ENCODE measurements around the gene C1orf21. TPM values are rescaled to one million over a fixed set of nuclear protein-coding genes. Genes with fewer than 3 reads are reported as not detected.

C1orf21 gene
- total RNA-seq, 1 experiment from 2014 or later, result 11.8 TPM

DNA sequence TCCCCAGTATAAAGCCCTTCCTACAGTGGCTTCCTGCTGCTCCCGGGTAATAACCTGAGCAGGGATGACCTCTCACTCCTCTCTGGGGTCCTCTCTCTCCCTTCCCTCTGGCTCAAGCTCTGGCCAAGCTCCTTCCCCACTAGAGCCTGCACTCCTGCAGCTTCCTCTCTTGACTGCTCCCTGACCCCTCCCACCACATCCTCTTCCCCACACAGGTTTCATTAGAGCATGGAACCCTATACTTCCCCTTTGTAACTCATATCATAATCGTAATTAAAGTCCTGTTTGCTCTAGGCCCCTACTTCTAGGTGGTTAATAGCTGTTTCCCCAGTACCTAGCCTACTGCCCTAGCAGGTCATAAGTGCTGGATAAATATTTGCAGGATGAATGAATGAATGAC is 146.2 kb downstream of the C1orf21 start:
- H3K27me3 ChIP-seq (ENCODE audit: control insufficient read depth, insufficient read depth, low read length), result no peaks in the 10 kb centered on the region
- no peak for DNase-seq
- H3K36me3 ChIP-seq (replicated peaks; ENCODE audit: control insufficient read depth, insufficient read depth, low read length), result no peaks in the 10 kb centered on the region
- no peak overlapping the region for H3K4me3 ChIP-seq (ENCODE audit: insufficient read depth, low read depth, low read length)

GRCh38 chr1:184533915-184534314 is 147.1 kb downstream of the C1orf21 start:
- Histone ChIP-seq H3K36me3 (replicated peaks; ENCODE audit: control insufficient read depth, insufficient read depth, low read length) (no peaks in the 10 kb centered on the region), H3K27me3 (ENCODE audit: control insufficient read depth, insufficient read depth, low read length) (no peaks in the 10 kb centered on the region), H3K4me3 (ENCODE audit: insufficient read depth, low read depth, low read length) (no peak overlapping the region)
- DNase-seq, result no peak

DNA sequence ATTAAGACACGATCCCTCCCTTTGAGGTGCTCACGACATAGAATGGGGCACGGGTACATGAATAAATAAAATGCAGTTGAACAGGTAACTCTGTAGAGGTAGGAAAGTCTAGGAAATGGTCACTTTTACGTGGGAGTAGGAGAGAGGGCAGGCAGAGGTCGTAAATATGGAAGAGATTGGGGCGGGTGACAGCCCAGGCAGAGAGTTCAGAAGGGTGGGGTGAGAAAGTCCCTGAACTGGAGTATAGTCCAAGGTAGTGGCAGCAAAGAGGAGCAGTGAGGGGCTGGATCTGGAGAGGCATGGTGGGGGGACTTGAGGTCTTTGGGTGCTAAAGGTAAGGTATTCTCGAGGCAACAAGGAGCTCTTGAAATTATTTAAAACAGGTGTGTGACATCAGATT is 147.9 kb downstream of the C1orf21 start:
- no peak for DNase-seq

GRCh38 chr1:184535191-184535970 is 148.6 kb downstream of the C1orf21 start:
- no peaks in the 10 kb centered on the region for H3K36me3 ChIP-seq (replicated peaks; ENCODE audit: control insufficient read depth, insufficient read depth, low read length)
- H3K4me3 ChIP-seq (ENCODE audit: insufficient read depth, low read depth, low read length), result no peak overlapping the region
- no peaks in the 10 kb centered on the region for H3K27me3 ChIP-seq (ENCODE audit: control insufficient read depth, insufficient read depth, low read length)
- DNase-seq, result no peak

More for the DNA sequence above, 147.9 kb downstream of the C1orf21 start:
- H3K27me3 ChIP-seq (ENCODE audit: control insufficient read depth, insufficient read depth, low read length), result no peaks in the 10 kb centered on the region
- no peaks in the 10 kb centered on the region for H3K36me3 ChIP-seq (replicated peaks; ENCODE audit: control insufficient read depth, insufficient read depth, low read length)
- H3K4me3 ChIP-seq (ENCODE audit: insufficient read depth, low read depth, low read length), result no peak overlapping the region

DNA sequence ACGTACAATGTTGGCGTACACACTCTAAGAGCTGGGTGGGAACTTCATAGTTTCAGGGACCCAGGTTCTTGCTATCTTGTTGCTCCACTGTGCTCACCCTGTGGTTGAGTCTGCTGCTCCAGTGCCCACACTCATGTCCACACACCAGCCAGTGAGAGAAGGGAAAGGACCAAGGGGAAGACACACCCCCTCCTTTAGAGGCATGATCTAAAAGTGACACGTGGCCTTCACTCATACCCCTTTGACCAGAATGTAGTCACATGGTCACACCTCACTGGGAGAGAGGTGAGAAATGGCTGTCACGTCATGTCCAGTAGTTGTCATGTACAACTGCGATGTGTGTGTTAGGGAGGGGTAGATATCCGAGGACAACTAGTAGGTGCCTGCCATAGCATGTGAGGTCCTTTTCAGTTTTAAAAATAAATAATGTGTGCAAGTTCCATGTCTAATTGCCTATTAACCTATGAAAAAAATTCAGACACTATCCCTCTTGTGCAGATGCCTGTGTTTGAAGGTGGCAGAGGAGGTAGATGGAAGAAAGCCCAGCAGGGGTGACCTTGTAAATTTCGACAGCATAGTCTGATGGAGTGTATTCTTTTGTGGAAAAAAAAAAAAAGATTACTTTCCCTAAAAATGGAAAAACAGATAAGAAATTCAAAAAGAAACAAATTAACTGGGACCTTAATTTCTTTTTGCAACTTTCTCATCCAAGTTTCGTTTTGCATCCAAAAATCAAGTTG is 149.6 kb downstream of the C1orf21 start:
- no peaks in the 10 kb centered on the region for H3K36me3 ChIP-seq (replicated peaks; ENCODE audit: control insufficient read depth, insufficient read depth, low read length)
- no peaks in the 10 kb centered on the region for H3K27me3 ChIP-seq (ENCODE audit: control insufficient read depth, insufficient read depth, low read length)
- DNase-seq, result no peak
- no peak overlapping the region for H3K4me3 ChIP-seq (ENCODE audit: insufficient read depth, low read depth, low read length)

DNA sequence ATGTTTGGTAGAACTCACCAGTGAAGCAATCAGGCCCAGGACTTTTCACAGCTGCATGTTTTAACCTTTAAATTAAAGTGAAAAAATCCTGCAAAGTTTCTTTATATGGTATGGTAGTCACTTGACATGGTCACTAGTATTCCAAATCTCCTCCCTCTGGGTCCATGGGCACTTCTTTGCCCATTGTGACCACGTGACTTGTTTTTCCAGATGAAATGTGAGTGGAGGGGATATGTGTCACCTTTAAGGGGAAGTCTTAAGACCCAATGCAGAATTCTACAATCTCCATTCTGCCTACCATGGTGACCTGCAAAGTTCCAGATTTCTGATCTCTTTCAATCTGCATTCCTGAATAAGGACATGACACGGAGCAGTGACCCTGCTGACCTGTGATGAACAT is 152.8 kb downstream of the C1orf21 start:
- Histone ChIP-seq H3K27me3 (ENCODE audit: control insufficient read depth, insufficient read depth, low read length) (no peaks in the 10 kb centered on the region), H3K36me3 (replicated peaks; ENCODE audit: control insufficient read depth, insufficient read depth, low read length) (no peaks in the 10 kb centered on the region), H3K4me3 (ENCODE audit: insufficient read depth, low read depth, low read length) (no peak overlapping the region)
- no peak for DNase-seq

DNA sequence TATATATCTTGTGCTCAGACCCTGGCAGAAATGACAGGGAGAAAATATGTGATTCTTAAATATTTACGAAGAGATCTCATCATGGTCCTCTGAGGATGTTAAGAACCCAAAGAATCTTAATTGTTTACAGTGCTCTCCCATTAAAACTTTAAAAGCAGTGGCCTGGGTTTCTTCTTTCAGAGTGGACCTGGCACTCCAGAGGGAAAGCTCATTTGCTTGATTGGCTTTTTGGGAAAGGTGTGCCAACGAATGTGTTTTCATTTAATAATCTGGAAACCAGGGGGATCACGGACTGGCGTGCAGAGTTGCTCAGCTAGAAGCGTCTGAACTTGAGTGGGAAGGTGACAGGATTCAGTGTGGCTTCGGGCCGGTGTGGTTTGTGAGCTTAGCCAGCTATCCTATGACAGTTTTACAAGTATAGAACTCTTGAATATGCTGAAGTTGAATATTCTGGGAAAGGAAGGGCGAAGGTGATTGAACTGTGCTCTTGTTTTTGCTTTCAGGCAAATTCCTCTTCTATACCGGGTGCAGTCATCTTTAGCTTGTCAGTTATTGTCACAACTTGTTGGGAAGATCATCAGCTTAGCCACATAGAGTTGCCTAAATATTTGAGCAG is 154.8 kb downstream of the C1orf21 start:
- Histone ChIP-seq H3K27me3 (ENCODE audit: control insufficient read depth, insufficient read depth, low read length) (no peaks in the 10 kb centered on the region), H3K36me3 (replicated peaks; ENCODE audit: control insufficient read depth, insufficient read depth, low read length) (no peaks in the 10 kb centered on the region), H3K4me3 (ENCODE audit: insufficient read depth, low read depth, low read length) (no peak overlapping the region)
- no peak for DNase-seq

DNA sequence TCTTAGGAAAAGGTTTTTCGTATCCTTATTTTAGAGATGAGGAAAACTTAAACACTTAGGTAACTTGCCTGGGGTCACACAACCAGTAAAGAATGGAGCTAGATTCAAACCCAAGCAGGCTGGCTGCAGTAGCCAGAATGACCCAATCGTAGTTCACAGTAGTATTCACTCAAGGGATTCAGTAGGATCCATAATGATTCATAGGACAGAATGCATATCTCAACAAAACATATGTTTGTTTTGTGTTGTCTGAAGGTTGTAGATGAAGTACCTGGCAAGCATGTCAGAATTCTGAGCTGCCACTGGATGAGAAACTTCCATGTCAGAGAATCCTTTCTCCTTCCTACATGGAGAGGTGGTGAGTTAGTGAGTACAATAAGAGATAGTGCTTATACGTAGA is 155.5 kb downstream of the C1orf21 start:
- DNase-seq, result no peak
- no peaks in the 10 kb centered on the region for H3K27me3 ChIP-seq (ENCODE audit: control insufficient read depth, insufficient read depth, low read length)
- H3K36me3 ChIP-seq (replicated peaks; ENCODE audit: control insufficient read depth, insufficient read depth, low read length), result no peaks in the 10 kb centered on the region
- no peak overlapping the region for H3K4me3 ChIP-seq (ENCODE audit: insufficient read depth, low read depth, low read length)

DNA sequence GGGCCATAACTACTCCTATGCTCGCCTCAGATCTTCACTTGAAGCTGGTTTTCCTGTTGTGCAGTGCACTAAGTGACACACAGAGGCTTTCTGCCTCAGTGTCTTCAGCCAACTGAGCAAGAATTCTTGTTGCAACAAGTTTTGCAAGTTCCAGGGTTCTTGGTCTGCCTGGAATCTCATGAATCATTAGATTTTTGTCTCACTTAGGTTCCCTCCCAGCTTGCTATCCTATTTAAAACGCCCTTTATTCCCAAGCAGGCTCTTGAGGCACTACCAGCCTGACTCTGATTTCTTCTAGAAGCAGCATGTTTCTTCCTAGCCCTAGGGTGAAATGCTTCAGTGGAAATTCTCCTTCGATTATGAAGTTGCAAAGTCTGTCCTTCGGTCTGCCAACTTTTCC is 158.8 kb downstream of the C1orf21 start:
- no peak overlapping the region for H3K4me3 ChIP-seq (ENCODE audit: insufficient read depth, low read depth, low read length)
- H3K36me3 ChIP-seq (replicated peaks; ENCODE audit: control insufficient read depth, insufficient read depth, low read length), result no peaks in the 10 kb centered on the region
- H3K27me3 ChIP-seq (ENCODE audit: control insufficient read depth, insufficient read depth, low read length), result no peaks in the 10 kb centered on the region
- no peak for DNase-seq

GRCh38 chr1:184552446-184552845 is 165.6 kb downstream of the C1orf21 start:
- H3K36me3 ChIP-seq (replicated peaks; ENCODE audit: control insufficient read depth, insufficient read depth, low read length), result no peaks in the 10 kb centered on the region
- no peak overlapping the region for H3K4me3 ChIP-seq (ENCODE audit: insufficient read depth, low read depth, low read length)
- H3K27me3 ChIP-seq (ENCODE audit: control insufficient read depth, insufficient read depth, low read length), result no peaks in the 10 kb centered on the region
- DNase-seq, result no peak

GRCh38 chr1:184553845-184554244 is 167.0 kb downstream of the C1orf21 start:
- DNase-seq, result no peak
- H3K4me3 ChIP-seq (ENCODE audit: insufficient read depth, low read depth, low read length), result no peak overlapping the region
- no peaks in the 10 kb centered on the region for H3K36me3 ChIP-seq (replicated peaks; ENCODE audit: control insufficient read depth, insufficient read depth, low read length)
- no peaks in the 10 kb centered on the region for H3K27me3 ChIP-seq (ENCODE audit: control insufficient read depth, insufficient read depth, low read length)

DNA sequence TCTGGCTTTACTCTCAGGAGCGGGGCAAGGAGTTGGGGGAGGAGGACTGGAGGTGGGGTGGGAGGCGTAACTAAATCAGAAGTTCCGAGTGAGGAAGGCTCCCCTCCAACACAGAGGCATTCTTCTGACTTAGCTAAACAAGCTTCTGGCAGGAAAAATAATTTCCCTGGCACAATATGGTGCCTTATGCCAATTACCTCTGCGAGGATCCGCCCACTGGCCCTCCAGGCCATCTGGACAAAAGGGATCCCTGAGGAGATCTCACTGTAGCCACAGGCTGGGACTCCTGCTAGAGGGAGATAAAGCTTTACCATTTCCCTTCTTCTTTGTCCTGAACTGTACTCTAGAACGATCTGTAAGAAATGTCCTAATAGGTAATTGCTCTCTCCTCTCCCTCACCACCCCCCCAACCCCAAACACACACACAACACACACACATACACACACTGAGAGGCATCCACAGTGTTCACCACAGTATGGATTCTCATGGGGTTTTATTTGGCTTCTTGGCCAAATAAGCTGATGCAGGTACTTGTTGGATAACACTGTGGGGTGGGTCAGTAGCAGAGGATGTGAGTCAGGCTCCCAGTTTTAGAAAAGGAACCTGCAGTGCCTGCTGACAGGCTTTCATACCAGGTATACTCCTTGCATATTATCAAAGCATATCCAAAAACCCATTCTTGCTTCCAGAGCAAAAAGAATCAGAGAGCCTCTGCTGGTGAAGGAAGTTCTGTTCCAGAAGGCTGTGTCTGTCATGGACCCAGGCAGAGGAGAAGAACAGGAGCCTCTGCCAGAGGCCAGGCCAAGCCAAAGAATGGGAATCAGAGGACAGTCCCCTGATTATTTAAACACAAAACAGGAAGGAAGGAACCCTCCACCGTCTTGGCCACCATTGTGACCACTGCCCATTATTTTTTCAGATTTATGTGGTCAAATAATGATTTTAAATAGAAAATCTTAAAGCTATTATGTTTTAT is 169.1 kb downstream of the C1orf21 start:
- H3K27me3 ChIP-seq (ENCODE audit: control insufficient read depth, insufficient read depth, low read length), result no peaks in the 10 kb centered on the region
- H3K36me3 ChIP-seq (replicated peaks; ENCODE audit: control insufficient read depth, insufficient read depth, low read length), result no peaks in the 10 kb centered on the region
- DNase-seq, result no peak
- H3K4me3 ChIP-seq (ENCODE audit: insufficient read depth, low read depth, low read length), result no peak overlapping the region

- DNase-seq, result no peak
- Histone ChIP-seq H3K4me3 (ENCODE audit: insufficient read depth, low read depth, low read length) (no peak overlapping the region), H3K27me3 (ENCODE audit: control insufficient read depth, insufficient read depth, low read length) (no peaks in the 10 kb centered on the region)
These were observed 169.8 kb downstream of the C1orf21 start for GRCh38 chr1:184556665-184557064.

More at GRCh38 chr1:184556665-184557064, 169.8 kb downstream of the C1orf21 start:
- no peaks in the 10 kb centered on the region for H3K36me3 ChIP-seq (replicated peaks; ENCODE audit: control insufficient read depth, insufficient read depth, low read length)

Measured in H7 (cell line).